ENCODE data around the gene HOXD10. TPM values are rescaled to one million over a fixed set of nuclear protein-coding genes. Genes with fewer than 3 reads are reported as not detected.
A peak's percentile ranks its signal among the peaks of the same experiment; 100 is the strongest.

The HOXD10 gene
- total RNA-seq, 4 donors from 2014 or later, result 0.56 to 0.59 TPM; not detected in 2

GRCh38 chr2:176082824-176083751, 33.5 kb upstream of the HOXD10 start:
- TF ChIP-seq CTCF (IDR thresholded peaks at IDR 0.05) (no peak), POLR2AphosphoS5 (IDR thresholded peaks at IDR 0.05) (no peak), EP300 (IDR thresholded peaks at IDR 0.05) (no peak)
- H3K27ac ChIP-seq, result no peak overlapping the region
- WGBS, result 11% methylated on average over 38 of the region's 66 CpGs
- peaks cover 54% of the 10 kb centered on the region for H3K4me1 ChIP-seq
- no peaks in the 10 kb centered on the region for H3K36me3 ChIP-seq
- no peaks in the 10 kb centered on the region for H3K9me3 ChIP-seq
- H3K27me3 ChIP-seq, result peaks cover 100% of the 10 kb centered on the region
- no peak for DNase-seq (ENCODE audit: low spot score in 2 of 2)
- no peak overlapping the region for H3K4me3 ChIP-seq

DNA sequence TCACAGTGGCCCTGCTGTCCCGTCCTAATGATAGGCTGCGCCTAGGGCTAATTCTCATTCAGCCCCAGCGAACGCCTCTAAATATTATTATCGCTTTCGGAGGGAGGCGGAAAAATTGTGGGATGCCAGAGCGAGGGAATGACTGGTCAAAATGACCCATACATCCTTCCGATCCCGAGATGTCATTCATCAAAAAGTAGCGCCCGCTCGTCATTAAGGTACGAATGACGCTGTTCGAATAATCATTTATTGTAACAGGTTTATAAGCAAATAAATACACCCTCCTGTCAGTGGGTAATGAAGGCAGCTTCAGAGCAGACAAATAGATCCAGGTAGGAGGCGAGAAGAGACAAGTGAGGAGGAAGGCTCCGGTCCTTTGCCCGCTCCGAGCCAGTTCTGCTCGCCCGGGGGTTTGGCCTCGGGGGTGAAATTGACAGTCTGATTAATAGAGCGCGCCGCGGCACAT, 32.7 kb upstream of the HOXD10 start, which contains the start of gene EVX2:
Gene EVX2, minus strand, starts transcription at position 167 of the 466 bp plus-strand sequence. CDS start 186 bp downstream, outside the sequence.
- TF ChIP-seq POLR2AphosphoS5 (IDR thresholded peaks at IDR 0.05) (no peak), CTCF (IDR thresholded peaks at IDR 0.05) (no peak), EP300 (IDR thresholded peaks at IDR 0.05) (no peak), POLR2A (IDR thresholded peaks at IDR 0.05) (no peak)
- no peak within 1 kb of the TSS for H3K4me3 ChIP-seq
- DNase-seq (ENCODE audit: low spot score in 2 of 2), result no peak
- H3K4me1 ChIP-seq, result peaks cover 59% of the 10 kb centered on the region
- WGBS, result 18% methylated on average over 27 of the region's 27 CpGs
- no peak within 1 kb of the TSS for H3K27ac ChIP-seq
- no peaks in the 10 kb centered on the region for H3K9me3 ChIP-seq
- H3K36me3 ChIP-seq, result no peaks in the 10 kb centered on the region
- H3K27me3 ChIP-seq, result peaks cover 100% of the 10 kb centered on the region

DNA sequence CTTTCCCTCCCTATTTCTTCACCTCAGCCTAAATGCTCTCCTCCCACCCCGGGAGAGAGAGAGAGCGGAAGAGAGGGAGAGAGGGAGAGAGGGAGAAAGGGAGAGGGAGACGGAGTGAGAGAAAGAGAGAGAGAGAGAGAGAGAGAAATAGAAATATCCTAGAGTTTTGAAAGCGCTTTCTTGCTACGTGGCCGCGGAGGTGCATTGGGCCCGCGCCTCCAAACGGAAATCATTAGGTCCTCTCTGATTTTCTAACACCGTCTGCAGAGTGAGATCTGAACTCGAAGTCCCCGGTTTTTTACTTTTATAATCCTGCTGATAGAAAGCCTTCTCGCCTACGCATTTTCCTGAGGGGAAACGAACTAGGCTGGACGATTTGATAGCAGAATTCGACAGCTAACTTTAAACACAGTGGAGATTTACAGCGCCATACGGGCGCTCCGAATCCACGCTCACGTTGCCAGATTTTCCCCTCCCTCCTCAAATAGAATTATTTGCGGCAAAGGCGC, 31.9 kb upstream of the HOXD10 start:
- DNase-seq (ENCODE audit: low spot score in 2 of 2), result no peak
- Histone ChIP-seq H3K4me1 (peaks cover 51% of the 10 kb centered on the region), H3K9me3 (no peaks in the 10 kb centered on the region), H3K4me3 (no peak overlapping the region), H3K36me3 (no peaks in the 10 kb centered on the region), H3K27me3 (peaks cover 100% of the 10 kb centered on the region), H3K27ac (no peak overlapping the region)
- 9% methylated on average over 26 of the region's 26 CpGs for WGBS
- TF ChIP-seq POLR2A (IDR thresholded peaks at IDR 0.05) (no peak), POLR2AphosphoS5 (IDR thresholded peaks at IDR 0.05) (no peak), CTCF (IDR thresholded peaks at IDR 0.05) (no peak), EP300 (IDR thresholded peaks at IDR 0.05) (no peak)

DNA sequence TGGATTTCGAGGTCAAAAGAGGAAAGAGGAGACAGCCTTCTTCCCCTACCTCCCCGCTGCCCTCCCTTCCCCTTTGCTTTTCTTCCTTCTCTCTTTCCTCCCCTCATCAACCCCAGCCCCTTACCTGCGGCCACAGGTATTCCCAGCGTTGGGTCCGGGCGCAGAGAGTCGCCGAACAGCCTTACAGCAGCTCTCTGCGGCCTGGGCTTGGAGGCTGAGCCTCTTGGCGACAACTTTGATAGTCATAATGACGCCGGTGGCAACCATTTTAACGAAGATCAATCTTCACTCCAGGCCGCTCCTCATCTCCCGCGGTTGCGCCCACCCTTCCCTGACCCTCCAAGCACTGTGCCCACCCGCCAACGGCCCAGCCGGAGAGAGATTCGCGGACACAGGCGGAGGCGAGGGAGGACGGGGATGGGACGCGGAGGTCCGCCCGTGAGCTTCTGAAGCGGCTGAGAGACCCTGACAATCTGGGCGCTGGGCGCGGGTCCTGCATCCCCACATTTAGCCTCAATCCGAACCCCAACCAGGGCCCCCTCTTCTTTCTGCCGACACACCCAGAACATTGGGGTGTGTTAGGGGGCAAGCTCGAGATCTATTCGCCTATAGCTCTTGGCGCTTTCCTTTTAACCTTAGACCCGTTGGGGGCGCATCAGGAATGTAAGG, 31.3 kb upstream of the HOXD10 start:
- WGBS, result 7% methylated on average over 20 of the region's 40 CpGs
- DNase-seq (ENCODE audit: low spot score in 2 of 2), result no peak
- Histone ChIP-seq H3K36me3 (no peaks in the 10 kb centered on the region), H3K9me3 (no peaks in the 10 kb centered on the region), H3K4me3 (no peak overlapping the region), H3K4me1 (peaks cover 48% of the 10 kb centered on the region), H3K27ac (no peak overlapping the region), H3K27me3 (peaks cover 100% of the 10 kb centered on the region)
- TF ChIP-seq POLR2A (IDR thresholded peaks at IDR 0.05) (no peak), POLR2AphosphoS5 (IDR thresholded peaks at IDR 0.05) (no peak)

GRCh38 chr2:176085861-176086771, 30.5 kb upstream of the HOXD10 start:
- no peaks in the 10 kb centered on the region for H3K9me3 ChIP-seq
- peak in 1 of 2 donors; percentile 14 for TF ChIP-seq CTCF (IDR thresholded peaks at IDR 0.05)
- TF ChIP-seq POLR2A (IDR thresholded peaks at IDR 0.05), result no peak
- H3K4me3 ChIP-seq, result no peak overlapping the region
- H3K27ac ChIP-seq, result no peak overlapping the region
- H3K36me3 ChIP-seq, result no peaks in the 10 kb centered on the region
- WGBS, result 6% methylated on average over 27 of the region's 46 CpGs
- DNase-seq (ENCODE audit: low spot score in 2 of 2), result no peak
- H3K4me1 ChIP-seq, result peaks cover 42% of the 10 kb centered on the region
- H3K27me3 ChIP-seq, result peaks cover 100% of the 10 kb centered on the region

All from suprapubic skin (tissue), 4 donors.